Lower leg skin (tissue), 4 donors: ENCODE data around the gene FASTK. TPM values are rescaled to one million over a fixed set of nuclear protein-coding genes. Genes with fewer than 3 reads are reported as not detected.

Source experiments
- DNase-seq, 2 donors: peaks; one replicate each; pipeline ENCODE4 v3.0.0-alpha.2; 2019; ENCODE audit warnings: low spot score in 2 of 2
- H3K4me3 ChIP-seq: fragments of 200-600 bp; sonication (generic); 2 replicates; pipeline ENCODE4 v1.5.1; 2017; ENCODE audit warnings: mild to moderate bottlenecking, low read depth; ENCODE audit not compliant: poor library complexity, severe bottlenecking
- POLR2A ChIP-seq, 2 donors: fragments of 450-650 bp; IDR thresholded peaks; one replicate each; pipeline ENCODE4 v1.6.1; 2016 to 2017; ENCODE audit warnings: antibody characterized with exemption in 2 of 2, mild to moderate bottlenecking in 1 of 2, moderate library complexity in 1 of 2
- WGBS, 2 donors: methylation state at CpG; one replicate each; pipeline ENCODE4 v1.1.5; 2018; 5-methylcytosine and 5-hydroxymethylcytosine counted together
- intact Hi-C: fragments of 100-400 bp; cut with DNase I; formaldehyde crosslinking; loops from one replicate; pipeline ENCODE4 v1.15.0; 2023; ENCODE audit warnings: low total_unique reads
- total RNA-seq, 4 donors: library from RNA; depleted of rRNA; stranded (reverse); fragments of >200 nt; gene quantifications; one replicate each; pipeline ENCODE4 v1.1.0, GENCODE V29; 2016
- TF ChIP-seq, protein P1 (sequence below), 3 donors: fragments of 450-650 bp; IDR thresholded peaks; one replicate each; pipeline ENCODE4 v1.5.1; 2016; ENCODE audit warnings: antibody characterized with exemption in 3 of 3, mild to moderate bottlenecking in 3 of 3, moderate library complexity in 2 of 3

Gene FASTK
- total RNA-seq, 4 donors from 2014 or later: 47.4 to 80.7 (median 69.0) TPM

DNA sequence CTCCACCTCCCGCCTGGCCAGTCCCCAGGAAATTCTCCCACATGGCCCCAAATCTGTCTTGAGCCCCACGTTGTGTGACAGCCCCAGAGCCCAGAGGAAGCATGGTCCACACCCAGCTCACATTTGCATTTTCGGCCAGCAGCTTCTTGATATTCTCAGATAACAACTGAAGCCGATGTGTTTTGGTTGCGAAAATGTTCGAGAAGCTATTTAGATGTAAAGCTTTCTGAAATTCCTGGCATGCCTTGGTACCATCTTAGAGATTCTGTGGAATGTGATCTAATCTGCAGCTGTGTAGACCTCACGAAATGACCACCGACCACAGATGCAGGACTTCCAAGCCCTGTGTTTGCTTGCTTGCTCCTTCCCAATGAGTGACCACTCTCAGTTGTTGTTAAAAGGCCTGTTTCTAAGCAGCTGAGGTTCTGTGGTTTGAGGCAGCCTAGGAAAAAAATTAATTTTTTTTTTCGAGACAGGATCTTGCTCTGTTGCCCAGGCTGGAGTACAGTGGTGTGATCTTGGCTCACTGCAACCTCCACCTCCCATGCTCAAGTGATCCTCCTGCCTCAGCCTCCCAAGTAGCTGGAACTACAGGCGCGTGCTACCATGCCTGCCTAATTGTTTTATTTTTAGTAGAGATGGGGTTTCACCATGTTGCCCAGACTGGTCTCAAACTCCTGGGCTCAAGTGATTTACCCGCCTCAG, 12.4 kb downstream of the FASTK start:
- WGBS, 2 donors: 83 to 88% methylated on average over 12 of the region's 12 CpGs
- intact Hi-C loops: no loop called here
- H3K4me3 ChIP-seq: no peak overlapping the region
- TF ChIP-seq, protein P1, sequence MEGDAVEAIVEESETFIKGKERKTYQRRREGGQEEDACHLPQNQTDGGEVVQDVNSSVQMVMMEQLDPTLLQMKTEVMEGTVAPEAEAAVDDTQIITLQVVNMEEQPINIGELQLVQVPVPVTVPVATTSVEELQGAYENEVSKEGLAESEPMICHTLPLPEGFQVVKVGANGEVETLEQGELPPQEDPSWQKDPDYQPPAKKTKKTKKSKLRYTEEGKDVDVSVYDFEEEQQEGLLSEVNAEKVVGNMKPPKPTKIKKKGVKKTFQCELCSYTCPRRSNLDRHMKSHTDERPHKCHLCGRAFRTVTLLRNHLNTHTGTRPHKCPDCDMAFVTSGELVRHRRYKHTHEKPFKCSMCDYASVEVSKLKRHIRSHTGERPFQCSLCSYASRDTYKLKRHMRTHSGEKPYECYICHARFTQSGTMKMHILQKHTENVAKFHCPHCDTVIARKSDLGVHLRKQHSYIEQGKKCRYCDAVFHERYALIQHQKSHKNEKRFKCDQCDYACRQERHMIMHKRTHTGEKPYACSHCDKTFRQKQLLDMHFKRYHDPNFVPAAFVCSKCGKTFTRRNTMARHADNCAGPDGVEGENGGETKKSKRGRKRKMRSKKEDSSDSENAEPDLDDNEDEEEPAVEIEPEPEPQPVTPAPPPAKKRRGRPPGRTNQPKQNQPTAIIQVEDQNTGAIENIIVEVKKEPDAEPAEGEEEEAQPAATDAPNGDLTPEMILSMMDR (IDR thresholded peaks at IDR 0.05): no peak
- TF ChIP-seq POLR2A (IDR thresholded peaks at IDR 0.05): no peak
- DNase-seq: no peak

DNA sequence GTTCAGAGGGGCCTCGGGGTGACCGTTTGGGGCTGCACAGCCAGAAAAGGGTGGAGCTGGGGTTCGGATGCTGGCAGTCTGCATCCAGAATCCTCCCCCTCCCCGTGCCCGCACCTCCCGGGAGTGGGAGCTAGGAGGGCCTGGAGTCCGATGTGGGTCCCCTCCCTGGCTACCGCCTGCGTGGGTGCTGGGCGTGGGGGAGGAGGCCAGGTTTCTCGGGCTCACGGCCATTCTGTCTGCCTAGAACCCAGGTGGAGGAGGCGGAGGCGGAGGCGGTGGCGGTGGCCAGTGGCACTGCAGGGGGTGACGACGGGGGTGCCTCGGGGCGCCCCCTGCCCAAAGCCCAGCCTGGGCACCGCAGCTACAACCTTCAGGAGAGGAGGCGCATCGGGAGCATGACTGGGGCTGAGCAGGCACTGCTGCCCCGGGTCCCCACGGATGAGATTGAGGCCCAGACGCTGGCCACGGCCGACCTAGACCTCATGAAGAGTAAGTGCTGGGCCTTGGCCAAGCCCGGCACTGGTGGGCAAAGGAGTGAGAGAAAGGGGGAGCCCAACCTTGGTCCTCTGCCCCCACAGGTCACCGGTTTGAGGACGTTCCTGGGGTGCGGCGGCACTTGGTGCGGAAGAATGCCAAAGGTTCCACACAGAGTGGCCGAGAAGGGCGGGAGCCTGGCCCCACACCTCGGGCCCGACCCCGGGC, 14.2 kb downstream of the FASTK start:
- no peak overlapping the region for H3K4me3 ChIP-seq
- intact Hi-C loops: no loop called here
- DNase-seq: no peak
- TF ChIP-seq POLR2A (IDR thresholded peaks at IDR 0.05): no peak
- WGBS, 2 donors: 88 to 89% methylated on average over 39 of the region's 39 CpGs

DNA sequence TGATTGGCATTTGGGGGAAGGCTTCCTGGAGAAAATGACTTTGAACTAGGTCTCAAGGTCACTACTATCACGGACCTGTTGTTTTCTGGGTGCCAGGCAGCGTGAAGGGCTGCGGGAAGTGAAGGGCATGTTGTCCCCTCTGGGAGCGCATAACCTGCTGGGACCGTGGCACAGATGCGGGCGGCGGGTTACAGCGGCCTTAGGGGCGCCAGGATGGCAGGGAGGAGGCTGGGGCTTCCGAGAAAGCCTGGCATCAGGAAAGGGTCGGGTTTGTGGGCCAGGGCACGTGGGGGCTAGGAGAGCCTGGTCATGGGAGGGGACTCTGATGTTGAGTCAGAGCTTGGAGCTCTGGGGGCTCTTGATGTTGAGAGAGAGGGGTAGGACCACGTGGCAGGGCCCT, 15.1 kb downstream of the FASTK start:
- H3K4me3 ChIP-seq: no peak overlapping the region
- WGBS, 2 donors: 93 to 94% methylated on average over 14 of the region's 14 CpGs
- DNase-seq: no peak
- intact Hi-C loops: no loop called here
- TF ChIP-seq POLR2A (IDR thresholded peaks at IDR 0.05): no peak
- TF ChIP-seq, protein P1 (IDR thresholded peaks at IDR 0.05): no peak

DNA sequence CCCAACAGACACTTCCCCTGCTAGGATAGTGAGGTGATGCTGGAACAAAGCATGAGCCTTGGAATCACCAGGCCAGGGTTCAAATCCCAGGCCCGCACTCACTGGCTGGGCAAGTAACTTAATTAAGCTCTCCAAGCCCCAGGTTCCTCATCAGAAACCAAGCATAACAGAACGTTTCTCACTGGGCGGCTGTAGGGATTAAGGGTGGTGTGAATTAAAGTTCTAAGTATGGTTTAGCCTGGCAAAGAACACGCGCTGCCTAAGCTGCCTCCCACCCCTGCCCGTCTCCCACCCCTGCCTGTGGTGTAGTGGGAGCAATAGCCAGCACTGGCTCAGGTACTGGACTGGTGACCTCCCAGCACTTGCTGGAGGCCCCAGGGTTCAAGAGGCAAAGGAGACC, 15.6 kb downstream of the FASTK start:
- WGBS, 2 donors: 87 to 92% methylated on average over 6 of the region's 6 CpGs
- no peak for TF ChIP-seq POLR2A (IDR thresholded peaks at IDR 0.05)
- TF ChIP-seq, protein P1 (IDR thresholded peaks at IDR 0.05): no peak
- no peak for DNase-seq
- H3K4me3 ChIP-seq: no peak overlapping the region
- intact Hi-C loops: no loop called here

DNA sequence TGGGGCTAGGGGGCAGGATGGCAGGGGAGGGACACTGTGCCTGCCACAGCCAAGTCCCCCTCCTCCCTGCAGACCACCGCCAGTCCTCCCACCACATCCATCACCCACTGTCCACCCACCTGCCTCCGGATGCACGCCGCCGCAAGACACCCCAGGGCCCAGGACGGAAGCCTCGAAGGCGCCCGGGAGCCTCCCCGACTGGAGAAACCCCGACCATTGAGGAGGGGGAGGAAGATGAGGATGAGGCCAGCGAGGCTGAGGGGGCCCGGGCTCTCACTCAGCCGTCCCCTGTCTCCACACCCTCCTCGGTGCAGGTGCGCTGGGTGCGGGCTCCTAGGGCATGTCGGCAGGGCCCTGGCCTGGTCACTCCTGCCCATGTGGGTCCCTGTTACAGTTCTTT, 16.2 kb downstream of the FASTK start:
- DNase-seq: no peak
- 92 to 94% methylated on average over 18 of the region's 18 CpGs for WGBS, 2 donors
- intact Hi-C loops: no loop called here
- H3K4me3 ChIP-seq: no peak overlapping the region
- TF ChIP-seq, protein P1 (IDR thresholded peaks at IDR 0.05): no peak
- TF ChIP-seq POLR2A (IDR thresholded peaks at IDR 0.05): no peak

DNA sequence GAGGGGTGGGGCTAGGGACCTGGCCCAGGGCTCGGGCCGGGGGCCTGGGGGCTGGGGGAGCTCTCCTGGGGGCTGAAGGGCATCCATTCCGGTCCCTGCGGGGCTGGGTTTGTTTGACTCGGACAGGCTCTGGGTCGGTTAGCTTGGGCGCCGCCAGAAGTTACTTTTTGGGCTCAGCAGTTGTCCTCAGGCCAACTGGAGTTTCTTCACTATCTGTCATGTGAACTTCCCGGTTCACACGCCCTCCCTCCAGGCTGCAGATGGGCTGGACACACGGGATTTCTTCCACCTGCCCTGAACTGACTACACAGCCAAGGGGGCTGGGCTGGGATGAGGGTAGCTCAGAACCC, 17.4 kb downstream of the FASTK start:
- WGBS, 2 donors: 28 to 49% methylated on average over 11 of the region's 11 CpGs
- TF ChIP-seq POLR2A (IDR thresholded peaks at IDR 0.05): no peak
- TF ChIP-seq, protein P1 (IDR thresholded peaks at IDR 0.05): no peak
- no peak for DNase-seq
- H3K4me3 ChIP-seq: no peak overlapping the region
- intact Hi-C loops: no loop called here
